ENCODE measurements around the gene ENTPD2.

Gene ENTPD2

GRCh38 chr9:137028263-137029057, 25.4 kb downstream of the ENTPD2 start:
- DNase-seq, result peak; percentile 35

- DNase-seq, result no peak
Measured at GRCh38 chr9:137027369-137028262, 26.2 kb downstream of the ENTPD2 start, which contains the start of gene ABCA2. ABCA2 (minus strand) TSS chr9:137028237; CDS start chr9:137028140, 97 bp downstream.

DNA sequence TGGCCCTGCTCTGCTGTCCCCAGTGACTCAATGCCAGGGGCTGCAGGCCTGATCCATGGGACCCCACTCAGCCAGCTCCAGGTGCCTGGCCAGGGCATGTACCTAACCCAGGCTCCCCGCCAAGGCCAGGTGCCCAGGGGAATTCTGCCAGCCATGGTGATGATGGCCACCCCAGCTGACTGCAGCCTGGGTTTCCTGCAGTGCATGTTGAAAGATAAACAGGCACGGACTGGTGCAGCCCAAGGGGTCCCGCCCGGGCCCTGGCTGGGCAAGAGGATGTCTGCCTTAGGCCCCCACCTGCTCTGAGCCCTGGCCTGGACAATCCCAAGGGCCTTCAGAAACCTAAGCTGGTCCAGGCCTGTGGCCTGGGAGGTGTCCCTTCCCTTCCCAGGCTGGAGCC, 27.0 kb downstream of the ENTPD2 start:
- DNase-seq, result no peak

GRCh38 chr9:137026384-137026783, 27.5 kb downstream of the ENTPD2 start:
- DNase-seq, result no peak

GRCh38 chr9:137025517-137025966, 28.3 kb downstream of the ENTPD2 start:
- DNase-seq, result peak; percentile 81

GRCh38 chr9:137023583-137023991, 30.3 kb downstream of the ENTPD2 start:
- no peak for DNase-seq

- DNase-seq, result no peak
Measured at GRCh38 chr9:137023157-137023556, 30.7 kb downstream of the ENTPD2 start.

DNA sequence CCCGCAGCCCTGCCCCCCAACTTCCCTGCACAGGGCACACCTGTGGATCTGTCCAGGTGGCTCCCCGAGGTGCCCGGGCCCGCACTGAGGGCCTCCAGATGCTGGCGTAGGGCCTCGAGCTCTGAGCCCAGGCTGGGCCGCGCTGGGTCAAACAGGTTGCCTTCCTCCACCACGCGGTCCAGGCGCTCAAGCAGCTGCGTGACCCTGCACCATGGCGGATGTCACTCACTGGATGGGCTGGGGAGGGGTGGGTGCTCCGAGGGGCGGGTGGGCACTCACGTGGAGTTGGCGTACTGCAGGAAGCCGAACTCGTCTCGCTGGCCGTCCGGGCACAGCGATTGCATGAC, 31.2 kb downstream of the ENTPD2 start:
- DNase-seq, result no peak

DNA sequence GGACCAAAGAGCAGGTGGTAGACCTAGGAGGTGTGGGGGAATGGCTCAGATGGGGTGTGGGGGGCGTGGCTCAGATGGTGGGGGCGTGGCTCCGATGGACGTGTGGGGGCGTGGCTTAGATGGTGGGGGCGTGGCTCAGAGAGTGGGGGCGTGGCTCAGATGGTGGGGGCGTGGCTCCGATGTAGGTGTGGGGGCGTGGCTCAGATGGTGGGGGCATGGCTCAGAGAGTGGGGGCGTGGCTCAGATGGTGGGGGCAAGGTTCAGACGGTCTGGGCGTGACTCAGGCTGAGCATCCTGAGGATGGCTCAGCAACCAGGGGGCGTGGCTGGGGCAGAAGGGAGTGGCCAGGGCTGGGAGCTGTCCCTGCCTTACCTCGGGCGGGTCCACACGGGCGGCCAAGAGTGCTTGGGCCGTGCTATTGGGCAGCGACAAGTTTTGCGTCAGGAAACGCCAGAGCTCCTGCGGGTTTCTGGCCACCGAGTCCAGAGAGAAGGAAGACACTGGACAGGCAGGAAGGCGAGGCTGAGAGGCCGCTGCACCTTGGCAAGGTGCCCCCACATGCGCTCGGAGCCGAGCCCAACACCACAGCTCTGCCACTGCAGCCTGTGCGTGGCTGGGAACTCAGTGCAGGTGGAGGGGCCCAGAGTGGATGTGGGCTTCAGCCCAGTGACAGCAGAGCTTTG, 31.7 kb downstream of the ENTPD2 start:
- no peak for DNase-seq

- DNase-seq, result no peak
Measured at GRCh38 chr9:137021568-137021978, 32.3 kb downstream of the ENTPD2 start.

GRCh38 chr9:137020771-137021567, 32.9 kb downstream of the ENTPD2 start:
- DNase-seq, result no peak

DNA sequence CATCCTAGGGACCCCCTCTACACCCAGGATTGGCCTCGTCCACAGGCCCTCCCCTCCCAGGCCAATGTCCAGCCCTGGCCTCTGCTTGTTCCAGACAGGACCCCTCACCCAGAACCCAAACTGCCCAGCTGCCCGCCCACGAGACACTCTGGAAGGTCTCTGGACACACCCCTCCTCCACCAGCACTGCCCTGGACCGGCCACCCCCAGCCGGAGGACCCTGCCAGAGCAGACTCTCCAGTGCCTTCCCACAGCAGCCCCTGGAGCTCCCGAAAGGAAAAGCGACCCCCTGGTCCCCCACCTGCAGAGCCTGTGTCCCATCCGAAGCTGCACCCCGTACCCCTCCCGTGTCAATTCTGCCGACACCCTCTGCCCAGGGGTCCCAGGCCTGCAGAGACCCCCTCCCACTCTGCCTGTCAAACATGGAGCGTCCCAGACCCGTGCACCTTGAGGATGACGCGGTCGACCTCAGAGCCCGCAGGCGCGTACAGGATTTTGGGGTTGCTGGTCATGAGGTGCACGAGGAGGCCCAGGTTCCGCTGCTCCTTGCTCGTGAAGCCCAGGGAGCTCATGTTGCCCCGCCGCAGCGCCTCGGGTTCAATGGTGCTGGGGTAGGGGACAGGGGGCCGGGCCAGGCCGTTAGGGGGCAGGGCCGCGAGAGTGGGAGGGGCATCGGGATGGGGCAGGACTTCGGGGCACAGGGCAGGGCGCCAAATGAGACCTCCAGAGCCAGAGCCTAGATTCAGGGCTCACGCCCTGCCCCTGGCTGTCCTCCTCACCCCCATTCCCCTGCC, 33.8 kb downstream of the ENTPD2 start:
- DNase-seq, result no peak

GRCh38 chr9:137018761-137019559, 34.9 kb downstream of the ENTPD2 start:
- DNase-seq, result no peak

DNA sequence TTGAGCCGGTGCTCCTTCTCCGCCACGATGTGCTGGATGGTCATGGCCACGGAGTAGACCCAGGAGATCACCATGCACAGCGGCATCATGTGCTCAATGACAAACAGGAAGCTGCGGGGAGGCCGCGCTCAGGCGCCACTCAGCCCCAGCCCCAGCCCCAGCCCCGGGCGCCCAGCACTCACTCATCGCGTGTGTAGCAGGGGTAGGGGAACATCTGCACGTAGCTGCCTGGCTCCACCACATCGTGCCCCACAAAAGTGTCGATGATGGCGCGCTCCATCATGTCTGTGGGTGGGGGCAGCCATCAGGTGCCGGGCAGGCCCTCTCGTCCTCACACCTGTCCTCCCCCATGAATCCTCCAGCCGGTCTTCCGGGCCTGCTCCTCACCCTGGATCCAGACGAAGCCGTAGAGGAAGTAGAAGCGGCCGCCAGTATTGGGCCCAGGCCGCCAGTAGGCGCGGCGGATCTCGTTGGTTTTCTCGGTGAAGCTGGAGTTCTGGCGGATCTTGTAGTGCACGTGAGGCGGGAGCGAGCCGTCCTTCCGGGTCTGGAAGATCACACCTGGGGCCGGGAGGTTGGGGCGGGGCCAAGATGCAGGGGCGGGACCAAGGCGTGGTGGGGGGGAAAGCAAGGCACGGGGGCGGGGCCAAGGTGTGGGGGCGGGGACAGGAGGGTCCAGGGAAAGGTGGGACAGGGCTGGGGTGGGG, 35.9 kb downstream of the ENTPD2 start:
- DNase-seq, result no peak

DNA sequence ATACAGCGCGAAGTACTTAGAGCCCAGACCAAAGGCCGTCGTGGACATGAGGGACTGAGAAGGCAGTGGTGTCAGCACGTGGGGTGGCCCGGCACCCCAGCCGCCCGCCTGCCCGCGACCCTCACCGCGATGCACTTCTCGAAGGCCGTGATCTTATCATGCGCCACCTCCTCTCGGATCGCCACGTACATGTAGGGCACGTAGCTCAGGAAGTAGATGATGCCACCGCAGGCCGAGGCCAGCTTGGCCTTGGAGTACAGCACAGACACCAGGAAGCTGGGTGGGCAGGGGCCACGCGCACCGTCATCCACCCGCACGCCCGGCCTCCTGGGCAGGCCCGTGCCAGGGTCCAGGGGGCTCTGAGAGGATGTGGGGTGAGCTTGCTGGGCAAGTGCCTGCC, 36.8 kb downstream of the ENTPD2 start:
- DNase-seq, result no peak

DNA sequence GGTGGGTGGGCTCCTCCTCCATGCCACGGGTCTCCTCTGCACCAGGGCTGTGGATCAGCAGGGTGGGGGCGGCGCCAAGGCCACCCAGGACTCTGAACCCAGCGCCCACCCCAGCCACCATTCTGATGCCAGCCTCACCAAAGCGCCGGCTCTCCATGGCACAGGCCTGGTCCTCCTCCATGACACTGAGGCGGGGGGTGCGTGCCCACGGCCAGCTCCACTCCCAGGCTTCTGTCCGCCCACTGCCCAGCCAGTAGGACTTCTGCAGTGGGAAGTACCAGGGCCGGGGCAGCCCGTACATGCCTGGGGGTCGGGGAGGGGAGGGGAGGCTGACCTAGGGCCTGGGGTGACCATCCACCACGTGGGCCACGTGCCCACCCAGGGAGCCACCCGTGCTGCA, 37.4 kb downstream of the ENTPD2 start:
- DNase-seq, result no peak

DNA sequence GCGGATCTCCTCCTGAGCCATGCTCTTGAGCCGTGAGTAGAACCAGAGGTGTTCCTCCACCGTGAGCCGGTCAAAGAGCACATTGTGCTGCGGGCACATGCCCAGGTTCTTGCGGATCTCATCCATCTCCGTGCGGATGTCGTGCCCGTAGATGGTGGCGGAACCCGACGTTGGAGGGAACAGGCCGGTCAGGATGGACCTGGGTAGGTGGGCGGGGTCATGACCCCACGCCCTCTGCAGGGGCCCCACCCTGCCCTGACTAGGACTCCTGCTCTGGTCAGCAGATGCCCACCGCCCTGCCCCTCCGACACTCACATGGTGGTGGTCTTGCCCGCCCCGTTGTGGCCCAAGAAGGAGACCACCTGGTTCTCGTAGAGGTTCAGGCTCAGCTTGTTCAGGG, 37.9 kb downstream of the ENTPD2 start:
- no peak for DNase-seq

GRCh38 chr9:137015540-137015930, 38.3 kb downstream of the ENTPD2 start:
- DNase-seq, result no peak

- DNase-seq, result no peak
Measured at GRCh38 chr9:137014776-137015539, 38.9 kb downstream of the ENTPD2 start.
